H54 (cell line): ENCODE measurements around the gene STK32B.
"Not testable (repeated sequence)": the region's sequence is repeated elsewhere in the genome, so short reads cannot be mapped to it uniquely, and the experiment has no call there.

Source experiments
- DNase-seq: peaks from one replicate; pipeline ENCODE4 v3.0.0; 2011; ENCODE audit warnings: low spot score, mixed read lengths; ENCODE audit not compliant: insufficient read length
- FAIRE-seq: peaks from 3 replicates; lab custom pipeline; 2011; peaks lifted over from hg19 to GRCh38; lab: Jason Lieb, UNC
- POLR2A ChIP-seq: IDR thresholded peaks from 2 replicates; pipeline ENCODE4 v1.6.1; 2011; ENCODE audit warnings: low read depth, mild to moderate bottlenecking, low read length

STK32B gene

DNA sequence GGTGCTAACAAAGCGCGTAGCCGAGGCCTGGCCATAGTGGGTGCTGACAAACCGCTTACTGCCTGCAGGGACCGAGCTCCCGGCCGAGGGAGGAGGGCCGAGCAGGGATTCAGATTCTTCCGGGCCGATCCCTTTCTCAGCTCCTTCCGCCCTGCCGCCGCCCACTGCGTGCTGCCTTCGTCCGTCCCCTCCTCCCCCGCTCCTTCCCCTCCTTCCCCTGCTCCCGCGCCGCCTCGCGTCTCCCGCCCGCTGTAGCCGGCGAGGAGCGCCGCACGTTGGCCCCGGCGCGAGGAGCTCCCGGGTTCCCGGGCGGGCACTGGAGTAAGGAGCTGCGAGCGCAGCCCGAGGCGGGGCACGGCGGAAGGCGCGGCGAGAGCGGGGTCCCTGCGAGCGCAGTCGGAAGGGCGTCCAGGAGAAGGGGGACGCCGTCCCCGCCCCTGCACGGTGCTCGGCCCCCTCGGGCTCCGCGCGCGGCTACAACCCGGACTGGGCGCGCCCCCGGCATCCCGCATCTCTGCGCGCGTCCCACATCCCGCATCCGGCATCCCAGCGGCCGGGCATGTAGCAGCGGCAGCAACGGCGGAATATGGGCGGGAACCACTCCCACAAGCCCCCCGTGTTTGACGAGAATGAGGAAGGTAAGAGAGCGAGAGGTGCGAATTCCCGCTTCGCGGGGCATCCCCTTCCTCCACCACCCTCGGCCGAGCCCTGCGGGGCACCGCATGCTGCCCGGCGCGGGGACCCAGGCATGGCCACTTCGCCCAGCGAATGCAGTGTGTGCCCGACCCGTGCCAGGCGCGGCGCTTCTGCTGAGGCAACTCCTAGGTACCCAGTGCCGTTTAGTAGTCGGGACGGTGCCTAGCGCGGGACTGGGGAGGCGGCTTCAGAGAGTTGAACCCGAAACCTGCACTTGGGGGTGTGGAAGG, at the start of gene STK32B:
Gene STK32B, plus strand, starts transcription at position 203 of the 926 bp plus-strand sequence.
- no peak for TF ChIP-seq POLR2A
- FAIRE-seq (no peak), DNase-seq (no peak)

GRCh38 chr4:5001641-5002040, 49.6 kb upstream of the STK32B start:
- DNase-seq, FAIRE-seq: not testable (repeated sequence)

DNA sequence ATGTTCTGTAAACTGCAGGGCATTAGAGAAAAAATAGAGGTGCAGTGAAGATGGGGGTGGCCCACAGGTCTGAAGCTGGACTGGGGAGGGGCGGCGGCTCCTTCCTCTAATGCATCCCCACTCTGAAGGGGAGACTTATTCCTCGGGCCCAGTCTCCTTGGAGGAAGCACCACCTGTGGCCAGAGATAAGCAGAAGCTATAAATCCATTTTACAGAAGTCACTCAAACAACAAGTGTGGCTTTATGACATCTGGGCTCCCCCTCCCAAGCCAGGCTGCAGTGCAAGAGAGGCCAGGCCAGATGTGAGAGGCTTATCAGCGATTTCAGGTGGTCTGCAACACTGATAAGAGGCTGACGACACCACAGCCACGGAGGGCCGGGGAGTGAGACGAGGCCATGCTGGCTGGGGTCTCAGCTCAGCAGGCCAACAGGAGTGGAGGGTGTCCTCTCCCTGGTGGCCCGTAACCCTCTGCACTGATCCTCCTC, 47.9 kb upstream of the STK32B start:
- FAIRE-seq (no peak), DNase-seq (no peak)

GRCh38 chr4:5003918-5004317, 47.4 kb upstream of the STK32B start:
- TF ChIP-seq POLR2A = no peak
- no peak for FAIRE-seq

More for the DNA sequence above, 47.9 kb upstream of the STK32B start:
- no peak for TF ChIP-seq POLR2A

DNA sequence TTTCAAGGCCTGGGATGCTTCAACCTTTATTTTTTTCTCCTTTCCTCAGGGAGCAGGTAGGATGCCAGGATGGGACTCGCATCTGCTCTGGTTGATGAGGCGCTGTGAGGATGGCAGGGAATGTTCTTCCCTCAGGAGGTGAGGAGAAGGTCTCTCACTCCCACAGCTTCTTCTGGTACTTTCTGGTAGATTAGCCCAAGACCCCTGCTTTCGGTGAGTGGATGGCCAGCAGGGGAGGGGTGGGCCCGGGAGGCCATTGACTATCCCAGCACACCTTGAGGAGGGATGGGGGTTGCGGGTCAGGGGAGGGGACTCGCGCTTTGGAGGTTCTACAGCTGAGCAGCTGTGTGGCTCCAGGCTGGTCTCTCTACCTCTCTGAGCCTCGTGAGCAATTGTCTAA, 46.8 kb upstream of the STK32B start:
- FAIRE-seq (no peak), DNase-seq (no peak)
- TF ChIP-seq POLR2A = no peak

More at GRCh38 chr4:5003918-5004317, 47.4 kb upstream of the STK32B start:
- no peak for DNase-seq

DNA sequence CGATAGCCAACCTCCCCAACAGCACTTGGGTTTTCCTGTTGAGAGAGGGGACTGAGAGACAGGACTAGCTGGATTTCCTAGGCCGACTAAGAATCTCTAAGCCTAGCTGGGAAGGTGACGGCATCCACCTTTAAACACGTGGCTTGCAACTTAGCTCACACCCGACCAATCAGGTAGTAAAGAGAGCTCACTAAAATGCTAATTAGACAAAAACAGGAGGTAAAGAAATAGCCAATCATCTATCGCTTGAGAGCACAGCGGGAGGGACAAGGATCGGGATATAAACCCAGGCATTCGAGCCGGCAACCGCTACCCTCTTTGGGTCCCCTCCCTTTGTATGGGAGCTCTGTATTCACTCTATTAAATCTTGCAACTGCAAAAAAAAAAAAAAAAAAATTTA, 44.3 kb upstream of the STK32B start:
- FAIRE-seq = not testable (repeated sequence)

DNA sequence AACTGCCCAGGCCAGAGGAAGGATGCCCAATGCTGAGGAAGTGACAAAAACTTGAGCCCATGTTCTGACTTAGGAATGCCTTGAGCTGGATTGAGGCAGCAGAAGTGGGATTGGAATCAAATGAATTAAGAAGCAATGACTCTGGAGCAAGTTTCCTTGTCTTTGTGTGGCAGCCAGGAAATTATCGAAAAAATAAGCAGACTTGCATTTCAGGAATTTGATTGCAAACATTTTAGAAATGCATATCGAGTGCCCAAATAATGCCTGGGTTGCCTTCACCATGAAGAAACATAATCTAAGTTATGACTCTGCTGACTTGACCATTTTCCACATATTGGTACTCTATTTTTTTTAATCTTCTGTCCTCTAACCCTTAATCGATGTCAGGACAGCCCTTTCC, 41.5 kb upstream of the STK32B start:
- no peak for FAIRE-seq
- DNase-seq = no peak
- no peak for TF ChIP-seq POLR2A

More for the DNA sequence above, 44.3 kb upstream of the STK32B start:
- DNase-seq = not testable (repeated sequence)

DNA sequence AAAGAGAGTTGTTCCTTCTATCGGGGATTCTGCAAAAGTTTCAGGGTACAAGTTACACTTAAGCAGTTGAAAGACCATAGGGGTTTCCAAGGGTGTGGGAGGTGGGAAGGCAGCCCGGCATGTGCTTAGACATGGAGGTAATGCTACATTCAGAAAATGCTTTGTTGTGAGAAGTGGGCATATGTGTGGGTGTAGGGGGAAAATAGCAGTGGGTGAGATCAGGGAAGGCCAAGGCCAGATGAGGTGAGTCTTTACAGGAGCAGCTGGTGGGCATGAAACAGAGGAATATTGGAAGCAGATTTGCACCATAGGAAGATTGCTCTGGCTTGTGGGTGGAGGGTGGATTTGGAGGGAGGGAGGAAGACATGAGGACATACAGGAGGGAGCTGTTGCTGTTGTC, 40.3 kb upstream of the STK32B start:
- DNase-seq (no peak), FAIRE-seq (no peak)
- no peak for TF ChIP-seq POLR2A

DNA sequence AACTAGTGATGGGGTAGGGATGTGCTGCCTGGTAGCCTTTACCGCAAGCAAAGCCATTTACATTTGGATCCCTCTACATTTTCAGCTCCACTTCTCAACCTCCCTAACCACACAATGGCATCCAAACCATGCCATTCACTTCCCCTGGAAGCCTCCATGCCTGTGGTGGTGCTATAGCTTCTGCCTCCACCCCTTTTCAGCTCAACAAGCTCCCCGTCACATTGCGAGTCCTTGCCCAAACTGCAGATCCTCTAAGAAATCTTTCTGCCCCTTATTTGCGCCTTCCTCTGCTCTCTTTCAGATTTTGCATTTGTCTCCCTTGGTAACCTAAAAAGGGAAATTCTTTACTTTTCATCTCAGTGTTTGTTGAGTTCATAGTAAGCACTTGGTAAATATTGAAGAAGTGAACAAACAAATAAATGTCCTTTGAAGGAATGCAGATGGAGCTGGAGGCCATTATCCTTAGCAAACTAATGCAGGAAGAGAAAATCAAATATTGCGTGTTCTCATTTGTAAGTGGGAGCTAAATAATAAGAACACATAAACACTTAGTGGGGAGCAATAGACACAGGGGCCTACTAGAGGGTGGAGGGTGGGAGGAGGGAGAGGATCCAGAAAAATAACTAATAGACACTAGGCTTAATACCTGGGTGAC, 38.9 kb upstream of the STK32B start:
- no peak for DNase-seq
- TF ChIP-seq POLR2A = no peak
- no peak for FAIRE-seq

DNA sequence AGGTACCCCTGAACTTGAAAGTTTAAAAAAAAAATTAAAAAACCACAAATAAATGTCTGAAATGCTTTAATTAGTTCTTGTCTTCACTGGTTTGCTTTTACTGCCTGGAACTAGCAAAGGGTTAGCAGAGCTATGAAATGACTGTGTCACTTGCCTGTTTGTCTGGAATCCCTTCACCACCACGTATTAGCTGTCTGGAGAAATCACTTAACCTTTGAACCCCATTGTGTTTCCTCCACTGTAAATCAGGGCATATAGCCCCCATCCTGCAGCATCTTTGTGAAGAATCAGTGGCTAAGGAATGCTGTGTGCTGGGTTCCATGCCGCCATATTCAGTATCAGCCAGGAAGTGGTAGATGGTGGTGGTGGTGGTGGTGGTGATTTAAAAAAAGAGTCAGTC, 38.3 kb upstream of the STK32B start:
- FAIRE-seq (no peak), DNase-seq (no peak)
- TF ChIP-seq POLR2A = no peak

- DNase-seq = no peak
- TF ChIP-seq POLR2A = no peak
- FAIRE-seq = no peak
Observed at GRCh38 chr4:5014007-5014682, 37.1 kb upstream of the STK32B start.

DNA sequence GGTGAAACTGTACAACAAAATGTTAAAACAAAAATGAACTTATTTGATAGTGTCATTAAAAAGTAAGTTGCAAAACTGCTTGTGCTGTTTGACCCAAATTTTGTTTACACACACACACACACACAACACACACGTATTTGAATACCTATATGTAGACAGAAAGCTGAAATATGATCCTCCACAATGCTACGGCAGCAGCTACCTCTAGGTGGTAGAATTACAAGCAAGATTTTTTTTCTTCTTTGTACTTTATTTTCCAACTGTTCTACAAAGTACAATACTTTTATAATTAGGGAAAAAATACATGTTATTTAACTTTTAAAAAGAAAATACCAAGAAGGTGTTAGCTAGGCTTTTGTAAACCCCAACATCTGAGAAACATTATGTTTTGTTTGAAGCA, 33.2 kb upstream of the STK32B start:
- DNase-seq (no peak), FAIRE-seq (no peak)
- TF ChIP-seq POLR2A = no peak

DNA sequence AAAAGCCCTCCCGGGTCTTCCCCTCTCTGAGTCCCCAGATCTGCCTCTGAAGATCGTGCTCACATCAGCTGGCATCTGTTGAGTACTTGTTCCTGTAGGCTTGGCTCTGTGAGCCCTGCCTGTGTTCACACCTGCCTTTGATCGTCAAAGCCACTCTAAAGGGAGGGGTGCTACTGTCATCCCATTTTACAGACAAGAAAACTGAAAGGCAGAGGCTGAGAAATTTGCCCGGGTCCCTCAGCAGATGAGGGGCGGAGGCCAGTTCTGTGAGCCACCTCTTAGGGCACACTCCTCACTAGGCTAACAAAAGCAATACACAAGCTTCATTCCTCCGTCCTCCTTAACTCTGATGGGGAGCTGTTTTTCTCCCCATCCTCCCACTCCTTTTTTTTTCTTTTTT, 32.7 kb upstream of the STK32B start:
- TF ChIP-seq POLR2A = no peak
- no peak for DNase-seq
- no peak for FAIRE-seq

- no peak for DNase-seq
- no peak for TF ChIP-seq POLR2A
- FAIRE-seq = no peak
Observed at GRCh38 chr4:5019274-5019673, 32.0 kb upstream of the STK32B start, which contains the start of gene CYTL1. TSS of gene CYTL1 (minus strand) at chr4:5019458. CDS start at chr4:5019445, 13 bp downstream.
